A549 (cell line): ENCODE results near the gene GIT2. TPM values are rescaled to one million over a fixed set of nuclear protein-coding genes. Genes with fewer than 3 reads are reported as not detected.

Experiments
- ATAC-seq, 2 experiments: fragments of 200-7000 bp in 1 of 2; fragments of >200 bp in 1 of 2; cut with Nextera tagmentation in 1 of 2; cut with Tn5 transposase in 1 of 2; 3 replicates each; pipeline versions ENCODE4 v1.8.0 to v1.9.1; 2018 to 2020; ENCODE audit warnings: mild to moderate bottlenecking in 1 of 2, moderate library complexity in 1 of 2
- CTCF ChIA-PET: fragments of 300-600 bp; sonication (Branson Sonifier 250); formaldehyde crosslinking; extraction: SDS; loops from one replicate; lab custom pipeline; 2021; ENCODE audit warnings: antibody characterized with exemption, inconsistent platforms; lab: Yijun Ruan, JAX
- POLR2A ChIA-PET: fragments of 350-600 bp; formaldehyde crosslinking; extraction: SDS; loops from one replicate; lab custom pipeline; 2021; ENCODE audit warnings: antibody characterized with exemption, inconsistent platforms; lab: Yijun Ruan, JAX
- DNase-seq, 2 experiments: peaks; one replicate each; pipeline versions ENCODE4 v3.0.0 to v3.0.0-alpha.2; 2011 to 2016; ENCODE audit warnings: low read depth in 1 of 2, low spot score in 1 of 2
- FAIRE-seq: peaks from 2 replicates; lab custom pipeline; 2011; peaks lifted over from hg19 to GRCh38; lab: Jason Lieb, UNC
- H3K27ac ChIP-seq, 2 experiments: fragments of >200 bp; sonication (Bioruptor Twin); formaldehyde crosslinking; 3 replicates each; pipeline ENCODE4 v1.5.1; 2016 to 2017
- H3K4me1 ChIP-seq: fragments of >200 bp; sonication (Bioruptor Twin); formaldehyde crosslinking; 3 replicates; pipeline ENCODE4 v1.6.1; 2016
- H3K4me2 ChIP-seq: fragments of >200 bp; sonication (Bioruptor Twin); formaldehyde crosslinking; 3 replicates; pipeline ENCODE4 v1.6.1; 2016
- H3K4me3 ChIP-seq: fragments of >200 bp; sonication (Bioruptor Twin); formaldehyde crosslinking; 3 replicates; pipeline ENCODE4 v1.5.1; 2016
- H3K9me3 ChIP-seq: fragments of >200 bp; sonication (Bioruptor Twin); formaldehyde crosslinking; 3 replicates; pipeline ENCODE4 v1.6.1; 2016
- ATOH8 ChIP-seq: fragments of 250-450 bp; sonication (Bioruptor Pico); IDR thresholded peaks from 2 replicates; pipeline ENCODE4 v1.5.0; 2020; ENCODE audit warnings: low read depth, mild to moderate bottlenecking, moderate library complexity
- BCL3 ChIP-seq: fragments of >200 bp; sonication (Bioruptor Twin); formaldehyde crosslinking; IDR thresholded peaks from 3 replicates; pipeline ENCODE4 v1.6.1; 2016
- CBX2 ChIP-seq: fragments of 200-600 bp; sonication (generic); IDR thresholded peaks from 2 replicates; pipeline ENCODE4 v1.6.1; 2016; ENCODE audit warnings: low read depth, mild to moderate bottlenecking, borderline replicate concordance
- CEBPB ChIP-seq, 2 experiments: fragments of >200 bp in 1 of 2; sonication (Bioruptor Twin) in 1 of 2; formaldehyde crosslinking in 1 of 2; IDR thresholded peaks; 2 replicates each; pipeline ENCODE4 v1.6.1; 2012 to 2016
- CHD2 ChIP-seq: fragments of 150-350 bp; IDR thresholded peaks from 2 replicates; pipeline ENCODE4 v1.6.1; 2014; ENCODE audit warnings: low read length; ENCODE audit not compliant: partially characterized antibody
- E2F6 ChIP-seq: IDR thresholded peaks from 2 replicates; pipeline ENCODE4 v1.6.1; 2012; ENCODE audit warnings: low read depth, borderline replicate concordance
- EHMT2 ChIP-seq: fragments of 200-600 bp; sonication (generic); IDR thresholded peaks from 2 replicates; pipeline ENCODE4 v1.6.1; 2016; ENCODE audit warnings: antibody characterized with exemption, low read depth, mild to moderate bottlenecking, moderate library complexity
- FOSL2 ChIP-seq, 2 experiments: fragments of 450-650 bp in 1 of 2; fragments of >200 bp in 1 of 2; sonication (Bioruptor Twin) in 1 of 2; formaldehyde crosslinking; IDR thresholded peaks; 2 replicates each; pipeline versions ENCODE4 v1.5.0 to v1.6.1; 2016 to 2020; ENCODE audit warnings: mild to moderate bottlenecking in 1 of 2, moderate library complexity in 1 of 2
- FOXS1 ChIP-seq: fragments of 250-450 bp; sonication (Bioruptor Pico); IDR thresholded peaks from 2 replicates; pipeline ENCODE4 v1.5.0; 2020; ENCODE audit warnings: mild to moderate bottlenecking, moderate library complexity
- GATA3 ChIP-seq: IDR thresholded peaks from 2 replicates; pipeline ENCODE4 v1.6.1; 2012; ENCODE audit warnings: borderline replicate concordance
- HDAC2 ChIP-seq: fragments of 200-600 bp; sonication (generic); IDR thresholded peaks from 2 replicates; pipeline ENCODE4 v1.6.1; 2016
- JUN ChIP-seq, 2 experiments: fragments of >200 bp; sonication (Bioruptor Twin); formaldehyde crosslinking; IDR thresholded peaks; 2 replicates in 1 of 2; 3 replicates in 1 of 2; pipeline ENCODE4 v1.6.1; 2016 to 2017
- JUNB ChIP-seq: fragments of >200 bp; sonication (Bioruptor Twin); formaldehyde crosslinking; IDR thresholded peaks from 2 replicates; pipeline ENCODE4 v1.6.1; 2016
- KDM5A ChIP-seq: fragments of 200-600 bp; sonication (generic); IDR thresholded peaks from 2 replicates; pipeline ENCODE4 v1.6.1; 2016; ENCODE audit warnings: antibody characterized with exemption, mild to moderate bottlenecking
- MAFK ChIP-seq: fragments of 450-650 bp; IDR thresholded peaks from 2 replicates; pipeline ENCODE4 v1.6.1; 2014; ENCODE audit not compliant: partially characterized antibody
- MAX ChIP-seq: IDR thresholded peaks from 2 replicates; pipeline ENCODE4 v1.6.1; 2012
- MAZ ChIP-seq: fragments of 150-350 bp; IDR thresholded peaks from 2 replicates; pipeline ENCODE4 v1.6.1; 2014; ENCODE audit warnings: antibody characterized with exemption, low read depth, low read length, borderline replicate concordance
- MYC ChIP-seq: IDR thresholded peaks from 2 replicates; pipeline ENCODE4 v1.6.1; 2012; ENCODE audit warnings: mild to moderate bottlenecking, inconsistent platforms, low read length, improper control_type of control experiment, borderline replicate concordance
- NFE2L2 ChIP-seq: fragments of 150-350 bp; conservative IDR thresholded peaks from 2 replicates; pipeline ENCODE4 v1.6.1; 2014; ENCODE audit warnings: low read length
- NR3C1 ChIP-seq: fragments of >200 bp; sonication (Bioruptor Twin); formaldehyde crosslinking; IDR thresholded peaks from 3 replicates; pipeline ENCODE4 v1.6.1; 2017
- RAD21 ChIP-seq, 2 experiments: fragments of >200 bp in 1 of 2; sonication (Bioruptor Twin) in 1 of 2; formaldehyde crosslinking in 1 of 2; IDR thresholded peaks in 1 of 2; conservative IDR thresholded peaks in 1 of 2; 2 replicates in 1 of 2; 3 replicates in 1 of 2; pipeline ENCODE4 v1.6.1; 2012 to 2018; ENCODE audit warnings: inconsistent platforms in 1 of 2
- RNF2 ChIP-seq: fragments of 200-600 bp; sonication (generic); IDR thresholded peaks from 2 replicates; pipeline ENCODE4 v1.6.1; 2016; ENCODE audit warnings: low read depth, mild to moderate bottlenecking, antibody characterized with exemption, moderate library complexity, borderline replicate concordance
- SREBF2 ChIP-seq: fragments of 450-650 bp; IDR thresholded peaks from 2 replicates; pipeline ENCODE4 v1.6.1; 2014; ENCODE audit warnings: mild to moderate bottlenecking, moderate library complexity
- TP53 ChIP-seq: fragments of 250-450 bp; sonication (Bioruptor Pico); IDR thresholded peaks from 2 replicates; pipeline ENCODE4 v1.5.0; 2021; ENCODE audit warnings: mild to moderate bottlenecking, moderate library complexity
- USF2 ChIP-seq: fragments of 450-650 bp; IDR thresholded peaks from 2 replicates; pipeline ENCODE4 v1.6.1; 2014; ENCODE audit warnings: antibody characterized with exemption
- ZC3H11A ChIP-seq: fragments of 450-650 bp; IDR thresholded peaks from 2 replicates; pipeline ENCODE4 v1.6.1; 2014; ENCODE audit warnings: antibody characterized with exemption, mild to moderate bottlenecking
- WGBS: methylation state at CpG from one replicate; pipeline ENCODE4 v1.1.6; 2017; ENCODE audit errors: missing lambda C conversion rate; 5-methylcytosine and 5-hydroxymethylcytosine counted together
- polyA plus RNA-seq, 4 experiments: library from polyadenylated mRNA; depleted of rRNA in 3 of 4; stranded (reverse); fragments of >200 nt; fragmentation: RNase III in 1 of 4; extraction: RNeasy Plus Mini Kit Qiagen cat#74134 plus additional on column Dnase treatment in 1 of 4; gene quantifications; 2 replicates in 3 of 4; 3 replicates in 1 of 4; pipeline ENCODE4 v1.2.3, GENCODE V29; 2011 to 2017

GIT2 gene
- polyA plus RNA-seq, 2 of the 4 experiments (the other 2 are of a cell fraction): 18.5 to 38.0 TPM

- TF ChIP-seq RNF2 (no peak), MAZ (no peak), USF2 (0 out of 2 replicates have a peak, but pooled peaks have one; percentile 4), JUN (IDR thresholded peaks at IDR 0.05) (peak; percentile 60 to 90; a peak in 4 of 5 replicates)
Observed at GRCh38 chr12:109998904-109999648, 2.9 kb upstream of the GIT2 start, which contains the start of gene ANKRD13A (continued).

GRCh38 chr12:109998241-109998903, 2.2 kb upstream of the GIT2 start:
- WGBS: 67% methylated on average over 9 of the region's 9 CpGs
- POLR2A ChIA-PET: interaction anchor here (0.7 to 2.1 kb wide), 2 partner anchors 433 to 471 kb away, joined by 3 to 8 read pairs; partner anchors contain the start of gene FAM216A
- CTCF ChIA-PET: interaction anchor here (0.5 to 1.8 kb wide), 4 partner anchors 44 to 433 kb away, joined by 3 to 7 read pairs (median 3); no protein-coding TSS in a partner anchor
- FAIRE-seq: no peak
- H3K4me3 ChIP-seq: peak overlapping the region; percentile 92
- H3K9me3 ChIP-seq: no peaks in the 10 kb centered on the region
- 0 out of 6 replicates have a peak, but pooled peaks of 1 of the 2 experiments have one; percentile 1 for ATAC-seq
- peaks cover 30% of the 10 kb centered on the region for H3K4me1 ChIP-seq
- no peak for DNase-seq
- H3K27ac ChIP-seq: peak overlapping the region; percentile 95 to 98
- TF ChIP-seq BCL3 (no peak), KDM5A (no peak), NR3C1 (no peak), E2F6 (no peak), JUNB (no peak), TP53 (CRISPR knock-in tag) (no peak), FOXS1 (no peak), JUN (IDR thresholded peaks at IDR 0.05) (no peak), CBX2 (no peak), GATA3 (no peak), MAX (no peak), MYC (no peak), ZC3H11A (no peak), CEBPB (IDR thresholded peaks at IDR 0.05) (no peak), MAFK (no peak), RAD21 (conservative IDR thresholded peaks at IDR 0.05 in 1 of 2, IDR thresholded peaks at IDR 0.05 in 1 of 2) (no peak)
- H3K4me2 ChIP-seq: peak overlapping the region; percentile 94

- no peak overlapping the region for H3K27ac ChIP-seq
- CTCF ChIA-PET: no interaction called here
- no peak for FAIRE-seq
- no peaks in the 10 kb centered on the region for H3K9me3 ChIP-seq
- no peak for ATAC-seq
- TF ChIP-seq CBX2 (no peak), MYC (no peak), FOSL2 (IDR thresholded peaks at IDR 0.05) (no peak), FOSL2 (CRISPR knock-in tag; IDR thresholded peaks at IDR 0.05) (no peak), CHD2 (no peak), HDAC2 (no peak), SREBF2 (no peak), EHMT2 (no peak), NFE2L2 (no peak), ATOH8 (CRISPR knock-in tag) (no peak)
- TF ChIP-seq, all 56 proteins: peak for 0
- 91% methylated on average over 4 of the region's 4 CpGs for WGBS
- DNase-seq: no peak
- no peak overlapping the region for H3K4me3 ChIP-seq
- H3K4me1 ChIP-seq: peaks cover 30% of the 10 kb centered on the region
- POLR2A ChIA-PET: no interaction called here
- no peak overlapping the region for H3K4me2 ChIP-seq
Observed at GRCh38 chr12:109997393-109997792, 1.2 kb upstream of the GIT2 start.
